HCT116 (cell line): Measurements from ENCODE around the gene APLF. TPM values are rescaled to one million over a fixed set of nuclear protein-coding genes. Genes with fewer than 3 reads are reported as not detected.

Source experiments
- ATAC-seq: fragments of 200-7000 bp; cut with Tn5 transposase; 2 replicates; pipeline ENCODE4 v1.9.1; 2020; ENCODE audit warnings: mild to moderate bottlenecking, moderate library complexity
- BruUV-seq: library from RNA; stranded (reverse); fragments of 400-500 nt; replicated peaks from 2 replicates; lab custom pipeline; 2021; lab: Mats Ljungman, UMichigan
- CTCF ChIA-PET: fragments of 300-600 bp; sonication (Branson Sonifier 250); formaldehyde crosslinking; loops from one replicate; lab custom pipeline; 2021; ENCODE audit warnings: antibody characterized with exemption; lab: Charles Lee
- POLR2A ChIA-PET: fragments of 300-600, 350-600 bp; sonication (Branson Sonifier 250); formaldehyde crosslinking; loops from one replicate; lab custom pipeline; 2021; ENCODE audit warnings: antibody characterized with exemption; lab: Charles Lee
- RAD21 ChIA-PET, 2 experiments: fragments of 300-600 bp; sonication (Branson Sonifier 250); formaldehyde crosslinking; loops; one replicate each; lab custom pipeline; 2023; ENCODE audit warnings: low total read pairs in 2 of 2; ENCODE audit not compliant: uncharacterized antibody in 2 of 2, unreplicated experiment in 2 of 2, low non-redundant PET in 1 of 2; lab: Charles Lee
- DNase-seq: peaks from one replicate; pipeline ENCODE4 v3.0.0-alpha.2; 2010; ENCODE audit warnings: low read depth, low spot score
- H2AFZ ChIP-seq: fragments of 200-600 bp; shearing (Covaris generic), sonication (generic); 2 replicates; pipeline ENCODE4 v1.6.1; 2017; ENCODE audit warnings: low read depth, mixed run types, mixed read lengths, antibody characterized with exemption, low read length; ENCODE audit not compliant: poor library complexity, severe bottlenecking
- H3K27ac ChIP-seq: 2 replicates; pipeline ENCODE4 v1.5.1; 2012; ENCODE audit warnings: low read depth, low read length
- H3K27me3 ChIP-seq: fragments of 200-600 bp; sonication (generic); 2 replicates; pipeline ENCODE4 v1.6.1; 2016; ENCODE audit warnings: mixed run types, low read length, mixed read lengths; ENCODE audit not compliant: insufficient read depth
- H3K36me3 ChIP-seq, 2 experiments: fragments of 200-500 bp in 1 of 2; fragments of 200-600 bp in 1 of 2; sonication (Bioruptor generic) in 1 of 2; sonication (generic) in 1 of 2; 2 replicates each; pipeline versions ENCODE4 v1.5.1 to v1.6.1; 2014 to 2016; ENCODE audit warnings: low read length in 2 of 2, inconsistent platforms in 1 of 2, mixed read lengths in 1 of 2, mixed run types in 1 of 2; ENCODE audit not compliant: insufficient read depth in 2 of 2, control insufficient read depth in 1 of 2
- H3K4me1 ChIP-seq, 2 experiments: fragments of 200-600 bp in 1 of 2; sonication (generic) in 1 of 2; 2 replicates each; pipeline versions ENCODE4 v1.5.1 to v1.6.1; 2012 to 2017; ENCODE audit warnings: low read length in 2 of 2, inconsistent platforms in 1 of 2, mild to moderate bottlenecking in 1 of 2, mixed read lengths in 1 of 2, mixed run types in 1 of 2, moderate library complexity in 1 of 2; ENCODE audit not compliant: insufficient read depth in 2 of 2, control insufficient read depth in 1 of 2
- H3K4me2 ChIP-seq: fragments of 200-600 bp; sonication (generic); 2 replicates; pipeline ENCODE4 v1.6.1; 2017; ENCODE audit warnings: mixed run types, low read length, mixed read lengths
- H3K4me3 ChIP-seq, 2 experiments: fragments of 200-600 bp in 1 of 2; sonication (generic) in 1 of 2; replicated peaks in 1 of 2; 2 replicates each; pipeline ENCODE4 v1.5.1; 2011 to 2016; ENCODE audit warnings: low read length in 2 of 2, control low read depth in 1 of 2, low read depth in 1 of 2, mild to moderate bottlenecking in 1 of 2, mixed read lengths in 1 of 2, mixed run types in 1 of 2
- H3K79me2 ChIP-seq: fragments of 200-600 bp; sonication (generic); 2 replicates; pipeline ENCODE4 v1.6.1; 2017; ENCODE audit warnings: mild to moderate bottlenecking, mixed run types, low read length, moderate library complexity, mixed read lengths; ENCODE audit not compliant: insufficient read depth
- H3K9ac ChIP-seq: fragments of 200-600 bp; sonication (generic); 2 replicates; pipeline ENCODE4 v1.6.1; 2016; ENCODE audit warnings: low read length, mixed read lengths
- H3K9me2 ChIP-seq: fragments of 200-600 bp; sonication (generic), shearing (Covaris generic); 2 replicates; pipeline ENCODE4 v1.6.1; 2017; ENCODE audit warnings: mixed run types, mild to moderate bottlenecking, moderate library complexity; ENCODE audit not compliant: insufficient read depth
- H3K9me3 ChIP-seq, 2 experiments: fragments of 200-500 bp in 1 of 2; fragments of 200-600 bp in 1 of 2; sonication (Bioruptor generic) in 1 of 2; sonication (generic) in 1 of 2; 2 replicates each; pipeline ENCODE4 v1.6.1; 2014 to 2017; ENCODE audit warnings: low read length in 2 of 2, mixed read lengths in 2 of 2, inconsistent platforms in 1 of 2, low read depth in 1 of 2, mild to moderate bottlenecking in 1 of 2, mixed run types in 1 of 2, moderate library complexity in 1 of 2; ENCODE audit not compliant: control insufficient read depth in 1 of 2, insufficient read depth in 1 of 2
- H4K20me1 ChIP-seq: fragments of 200-600 bp; sonication (generic), shearing (Covaris generic); 2 replicates; pipeline ENCODE4 v1.6.1; 2017; ENCODE audit warnings: mixed run types, mild to moderate bottlenecking, moderate library complexity; ENCODE audit not compliant: insufficient read depth
- ATF3 ChIP-seq: IDR thresholded peaks from 2 replicates; pipeline ENCODE4 v1.6.1; 2012
- CBX3 ChIP-seq: IDR thresholded peaks from 2 replicates; pipeline ENCODE4 v1.6.1; 2012; ENCODE audit warnings: low read depth
- CEBPB ChIP-seq: IDR thresholded peaks from 2 replicates; pipeline ENCODE4 v1.6.1; 2012; ENCODE audit warnings: low read depth
- ELF1 ChIP-seq: IDR thresholded peaks from 2 replicates; pipeline ENCODE4 v1.6.1; 2012; ENCODE audit warnings: low read depth, borderline replicate concordance
- EZH2 ChIP-seq: fragments of 200-600 bp; sonication (generic); IDR thresholded peaks from 2 replicates; pipeline ENCODE4 v1.6.1; 2017; ENCODE audit warnings: antibody characterized with exemption, mixed run types
- JUND ChIP-seq: IDR thresholded peaks from 2 replicates; pipeline ENCODE4 v1.6.1; 2012
- MAX ChIP-seq: IDR thresholded peaks from 2 replicates; pipeline ENCODE4 v1.6.1; 2012
- POLR2AphosphoS5 ChIP-seq: IDR thresholded peaks from 2 replicates; pipeline ENCODE4 v1.6.1; 2011; ENCODE audit warnings: mild to moderate bottlenecking, low read depth, low read length, moderate library complexity
- REST ChIP-seq: IDR thresholded peaks from 2 replicates; pipeline ENCODE4 v1.6.1; 2012; ENCODE audit warnings: low read depth
- SP1 ChIP-seq: IDR thresholded peaks from 2 replicates; pipeline ENCODE4 v1.6.1; 2012; ENCODE audit warnings: low read depth
- YY1 ChIP-seq: IDR thresholded peaks from 2 replicates; pipeline ENCODE4 v1.6.1; 2011; ENCODE audit warnings: low read length, low read depth, moderate library complexity, mild to moderate bottlenecking; ENCODE audit not compliant: insufficient replicate concordance; ENCODE audit errors: extremely low read depth
- ZBTB33 ChIP-seq: IDR thresholded peaks from 2 replicates; pipeline ENCODE4 v1.6.1; 2011; ENCODE audit warnings: mild to moderate bottlenecking, low read length, moderate library complexity; ENCODE audit not compliant: insufficient replicate concordance; ENCODE audit errors: extremely low read depth
- ZNF274 ChIP-seq: fragments of 200-500 bp; sonication (Bioruptor generic); IDR thresholded peaks from 2 replicates; pipeline ENCODE4 v1.6.1; 2014; ENCODE audit warnings: mild to moderate bottlenecking, low read depth, low read length, inconsistent platforms
- intact Hi-C: fragments of 100-400 bp; cut with micrococcal nuclease; formaldehyde crosslinking; loops from 2 replicates; pipeline ENCODE4 v1.10.0; 2022
- total RNA-seq: library from RNA; stranded (reverse); gene quantifications from one replicate; pipeline ENCODE4 v1.2.1, GENCODE V29; 2021; ENCODE audit not compliant: unreplicated experiment

The APLF gene
- total RNA-seq, 1 experiment from 2014 or later: 1.6 TPM

- ATAC-seq (no peak), DNase-seq (no peak)
- intact Hi-C loops: no loop called here
- Histone ChIP-seq H3K27me3 (no peaks in the 10 kb centered on the region), H3K9ac (no peak overlapping the region), H4K20me1 (no peaks in the 10 kb centered on the region), H3K79me2 (no peaks in the 10 kb centered on the region), H3K4me1 (peaks cover 6 to 13% of the 10 kb centered on the region in 2 experiments; a peak in 3 of 4 replicates), H3K36me3 (no peaks in the 10 kb centered on the region), H3K27ac (no peak overlapping the region), H3K4me3 (no peak overlapping the region), H3K9me3 (no peaks in the 10 kb centered on the region), H3K9me2 (no peaks in the 10 kb centered on the region), H2AFZ (no peak overlapping the region), H3K4me2 (no peak overlapping the region)
- no peak for TF ChIP-seq JUND
- no peak for TF ChIP-seq EZH2
- TF ChIP-seq ATF3: no peak
- TF ChIP-seq CBX3: no peak
- no peak for TF ChIP-seq REST
- no TSS peak for BruUV-seq
- ChIA-PET CTCF (interaction anchor here (1.3 to 1.5 kb wide), 3 partner anchors 19 to 443 kb away, joined by 3 to 5 read pairs (median 4); no protein-coding TSS in a partner anchor), RAD21 (no interaction called here), POLR2A (no interaction called here)
Measured at GRCh38 chr2:68482296-68482820, 15.0 kb downstream of the APLF start.

GRCh38 chr2:68483011-68483410 lies 15.6 kb downstream of the APLF start:
- no peak overlapping the region for H3K9ac ChIP-seq
- ATAC-seq (no peak), DNase-seq (no peak)
- POLR2A ChIA-PET: no interaction called here
- H3K27me3 ChIP-seq: no peaks in the 10 kb centered on the region
- no peaks in the 10 kb centered on the region for H3K9me2 ChIP-seq
- peaks cover 6 to 13% of the 10 kb centered on the region in 2 experiments; a peak in 3 of 4 replicates for H3K4me1 ChIP-seq
- RAD21 ChIA-PET: no interaction called here
- H3K79me2 ChIP-seq: no peaks in the 10 kb centered on the region
- H3K27ac ChIP-seq: no peak overlapping the region
- CTCF ChIA-PET: interaction anchor here (1.5 kb wide), 1 partner anchor 443 kb away, joined by 5 read pairs; no protein-coding TSS in a partner anchor
- no peak overlapping the region for H3K4me2 ChIP-seq
- no peaks in the 10 kb centered on the region for H4K20me1 ChIP-seq
- BruUV-seq: no TSS peak
- no peak overlapping the region for H3K4me3 ChIP-seq
- no peaks in the 10 kb centered on the region for H3K36me3 ChIP-seq
- H3K9me3 ChIP-seq: no peaks in the 10 kb centered on the region
- H2AFZ ChIP-seq: no peak overlapping the region
- intact Hi-C loops: no loop called here
- TF ChIP-seq SP1: no peak
- TF ChIP-seq POLR2AphosphoS5: no peak
- no peak for TF ChIP-seq ELF1
- TF ChIP-seq ZNF274: no peak
- no peak for TF ChIP-seq ZBTB33
- no peak for TF ChIP-seq MAX
- TF ChIP-seq CBX3: no peak
- TF ChIP-seq YY1: no peak
- TF ChIP-seq CEBPB: no peak
